NCI-H460 (cell line): ENCODE results near the gene FOXA2. TPM values are rescaled to one million over a fixed set of nuclear protein-coding genes. Genes with fewer than 3 reads are reported as not detected.
"Not testable (repeated sequence)": the region's sequence is repeated elsewhere in the genome, so short reads cannot be mapped to it uniquely, and the experiment has no call there.

ENCODE experiments used
- DNase-seq: peaks from one replicate; pipeline ENCODE4 v3.0.0-alpha.2; 2016; ENCODE audit warnings: low read depth; ENCODE audit errors: extremely low read depth
- polyA plus RNA-seq: library from polyadenylated mRNA; depleted of rRNA; stranded (reverse); fragments of >200 nt; gene quantifications from 2 replicates; pipeline ENCODE4 v1.2.3, GENCODE V29; 2014; cell fraction: nucleus; rRNA removed
- total RNA-seq: library from RNA; depleted of rRNA; stranded (reverse); fragments of >200 nt; shearing (Covaris generic); gene quantifications from 2 replicates; pipeline ENCODE4 v1.2.3, GENCODE V29; 2014; rRNA removed

The FOXA2 gene
- total RNA-seq = not detected in 2 replicates
- not detected in 2 replicates for polyA plus RNA-seq

DNA sequence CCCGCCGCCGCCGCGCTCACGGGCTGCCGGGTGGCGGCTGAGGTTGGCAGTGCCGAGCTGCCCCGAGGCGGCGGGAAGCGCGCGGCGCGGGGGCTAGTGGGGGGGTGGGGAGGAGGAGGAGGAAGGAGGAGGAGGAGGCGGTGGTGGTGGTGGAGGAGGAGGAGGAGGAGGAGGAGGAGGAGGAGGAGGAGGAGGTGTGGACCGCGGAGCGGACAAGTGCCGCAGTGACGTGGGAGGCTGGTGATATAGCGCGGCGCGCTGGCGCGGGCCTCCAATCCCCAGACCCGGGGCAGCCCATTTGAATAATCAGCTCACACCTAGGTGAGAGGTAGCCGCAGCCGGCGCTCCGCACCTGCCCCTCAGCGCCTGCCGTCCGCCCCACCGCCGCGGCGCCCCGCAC is at the start of gene FOXA2:
Gene FOXA2 (minus strand): TSS at position 51 of the 400 bp plus-strand sequence. CDS start 294 bp downstream, outside the sequence.
- DNase-seq = no peak

DNA sequence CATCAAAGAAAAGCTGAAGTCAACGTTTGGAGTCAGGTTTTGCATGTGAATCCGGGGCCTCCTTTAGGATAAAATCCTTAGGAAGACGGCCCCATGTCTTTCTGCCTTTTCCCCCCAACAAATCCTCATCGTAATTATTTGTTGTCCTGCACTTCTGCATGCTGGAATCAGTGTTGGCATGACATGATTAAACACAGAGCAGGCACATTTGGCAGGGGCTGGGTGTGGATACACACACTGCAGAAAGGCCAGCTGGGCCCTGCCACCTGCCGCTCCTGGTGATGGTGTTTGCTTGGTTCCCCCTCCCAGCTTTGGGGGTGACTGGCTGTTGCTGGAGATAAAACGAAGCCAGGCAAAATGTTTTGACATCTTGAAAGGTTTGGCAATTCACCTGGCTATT is 46.3 kb upstream of the FOXA2 start:
- no peak for DNase-seq

DNA sequence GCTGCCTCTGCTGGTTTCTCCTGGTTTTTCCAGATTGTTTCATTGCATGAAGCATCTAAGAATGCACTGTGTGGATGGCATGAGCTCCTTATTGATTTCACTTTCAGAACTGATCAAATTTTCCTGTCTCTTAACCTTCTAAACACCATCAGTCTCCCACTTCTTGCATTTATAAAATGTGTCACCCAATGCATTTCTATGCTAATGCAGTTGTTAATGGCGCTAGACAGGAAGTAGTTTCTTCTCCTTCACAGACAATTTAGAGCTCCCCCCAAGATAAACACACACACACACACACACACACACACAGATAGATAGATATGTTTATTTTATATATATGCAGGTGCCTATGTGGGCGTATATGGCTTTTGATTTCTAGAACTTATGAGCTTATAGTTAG is 45.6 kb upstream of the FOXA2 start:
- DNase-seq = no peak

DNA sequence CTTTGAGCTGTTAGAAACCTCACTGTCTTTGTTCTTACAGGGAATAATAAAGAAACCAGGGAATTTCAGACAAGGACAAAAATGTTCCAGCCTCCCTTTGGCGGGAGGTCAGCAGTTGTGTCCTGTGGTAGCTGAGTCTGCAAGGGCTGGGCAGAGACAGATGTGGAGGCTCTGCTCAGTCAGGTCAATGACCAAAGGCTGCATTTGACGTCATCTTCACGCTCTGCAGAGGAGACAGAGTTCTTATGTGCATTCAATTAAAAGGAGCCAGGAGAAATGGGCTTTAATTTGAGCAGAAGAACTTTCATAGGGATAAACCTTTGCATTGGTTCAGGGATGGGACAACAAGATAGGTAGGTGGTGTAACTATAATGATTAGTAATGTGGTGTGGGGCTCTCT is 45.1 kb upstream of the FOXA2 start:
- no peak for DNase-seq

DNA sequence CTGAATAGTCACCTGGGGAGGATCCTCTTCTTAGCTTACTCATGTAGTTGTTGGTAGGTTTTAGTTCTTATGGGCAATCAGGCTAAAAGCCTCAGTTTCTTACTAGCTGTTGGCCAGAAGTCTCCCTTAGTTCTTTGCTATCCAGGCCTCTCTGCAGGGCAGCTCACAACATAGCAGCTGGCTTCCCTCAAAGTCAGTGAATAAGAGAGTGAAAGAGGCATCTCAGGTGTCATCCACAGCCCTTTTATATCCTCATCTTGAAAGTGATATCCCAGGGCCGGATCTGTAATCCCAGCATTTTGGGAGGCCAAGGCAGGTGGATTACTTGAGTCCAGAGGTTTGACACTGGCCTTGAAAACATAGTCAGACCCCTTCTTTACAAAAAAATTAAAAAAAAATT is 42.1 kb upstream of the FOXA2 start:
- no peak for DNase-seq

DNA sequence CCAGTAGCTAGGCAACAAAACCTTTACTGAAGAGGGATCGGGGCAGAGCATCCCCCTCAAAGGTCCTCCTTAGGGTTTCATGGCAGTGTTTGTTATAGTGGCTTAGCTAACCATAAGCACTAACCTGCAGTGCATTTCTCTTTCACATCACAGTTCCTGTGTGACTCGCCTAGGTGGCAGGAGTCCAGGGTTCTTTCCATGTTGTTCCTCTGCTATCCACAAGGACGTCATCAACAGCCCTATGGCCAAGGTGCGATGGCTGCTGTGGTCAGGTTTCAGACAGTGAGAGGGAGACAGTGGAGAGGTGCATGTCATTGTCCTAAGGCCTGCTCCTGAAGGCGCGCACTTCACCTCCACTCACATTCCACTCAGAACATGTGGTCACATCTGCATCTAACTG is 38.8 kb upstream of the FOXA2 start:
- no peak for DNase-seq

DNA sequence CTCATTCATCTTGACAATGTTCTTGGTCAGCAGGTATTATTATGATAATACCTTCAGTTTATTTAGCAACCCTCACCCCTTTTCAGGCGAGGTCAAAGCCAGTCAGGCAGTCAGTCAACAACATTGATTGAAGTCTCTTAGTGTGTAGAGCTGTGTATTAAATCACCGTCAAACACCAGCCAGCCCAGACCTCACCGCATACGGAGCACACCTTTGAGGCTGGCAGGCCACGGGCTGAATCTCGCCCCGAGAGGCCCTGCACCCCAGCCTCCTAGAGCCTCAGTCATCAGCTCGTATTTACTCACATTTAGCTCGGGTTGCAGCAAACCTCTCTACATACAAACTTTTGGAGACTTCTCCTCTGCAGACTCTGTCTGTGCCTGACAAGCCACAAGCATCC is 36.0 kb upstream of the FOXA2 start:
- DNase-seq = no peak

DNA sequence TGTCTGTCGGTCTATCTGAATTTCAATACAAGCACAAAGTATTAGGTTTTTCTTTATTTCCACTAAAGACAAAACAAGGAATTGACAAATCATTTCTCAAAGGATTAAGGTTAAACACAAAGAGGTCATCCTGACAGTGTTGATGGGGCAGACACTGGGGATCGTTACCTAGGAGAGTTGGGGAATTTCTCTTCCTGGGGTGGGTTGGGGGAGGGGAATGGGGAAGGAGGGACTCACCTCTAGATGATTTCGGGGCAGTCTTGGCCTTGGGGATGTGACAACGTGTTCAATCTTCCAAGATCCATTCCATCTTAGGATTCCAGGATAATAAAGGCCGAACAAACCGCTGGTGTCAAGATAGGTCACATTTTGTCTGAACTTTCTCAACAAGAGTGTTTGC is 35.4 kb upstream of the FOXA2 start:
- no peak for DNase-seq

DNA sequence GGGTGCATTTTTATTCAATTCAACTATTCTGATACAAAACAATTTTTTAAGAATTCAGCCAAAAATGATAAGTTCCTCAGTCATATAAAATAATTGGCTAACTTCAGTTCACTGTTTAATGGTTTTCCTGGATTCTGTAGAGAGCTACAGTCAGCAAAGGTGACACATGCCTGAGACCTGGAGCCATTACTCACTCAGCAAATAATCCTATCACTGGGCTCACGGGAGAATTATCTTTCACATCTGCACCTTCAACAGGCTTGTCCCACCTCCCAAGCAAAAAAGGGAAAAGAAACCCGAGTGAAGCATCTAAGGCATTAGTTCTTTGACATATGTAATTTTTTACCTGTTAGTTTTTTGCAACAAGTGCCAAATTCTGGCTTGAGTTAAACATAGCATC is 34.9 kb upstream of the FOXA2 start:
- DNase-seq = no peak

DNA sequence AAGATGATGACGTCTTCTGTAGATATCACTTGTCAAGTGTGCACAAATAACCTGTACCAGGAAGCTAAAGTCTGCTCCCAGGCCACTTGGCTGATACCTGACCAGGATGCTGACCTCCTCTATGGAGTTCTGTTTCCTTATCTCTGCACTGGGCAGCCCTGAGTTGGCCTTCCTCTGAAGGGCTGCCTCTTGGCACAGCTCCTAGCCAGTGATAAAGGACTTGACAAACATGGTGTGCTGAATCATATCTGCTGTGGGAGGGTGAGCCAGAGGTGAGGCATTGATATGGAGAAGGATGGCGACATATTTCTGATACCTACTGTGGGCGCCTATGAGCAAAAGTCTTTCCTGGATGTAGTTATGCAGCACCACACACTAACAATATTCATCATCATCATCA is 32.8 kb upstream of the FOXA2 start:
- DNase-seq = no peak

DNA sequence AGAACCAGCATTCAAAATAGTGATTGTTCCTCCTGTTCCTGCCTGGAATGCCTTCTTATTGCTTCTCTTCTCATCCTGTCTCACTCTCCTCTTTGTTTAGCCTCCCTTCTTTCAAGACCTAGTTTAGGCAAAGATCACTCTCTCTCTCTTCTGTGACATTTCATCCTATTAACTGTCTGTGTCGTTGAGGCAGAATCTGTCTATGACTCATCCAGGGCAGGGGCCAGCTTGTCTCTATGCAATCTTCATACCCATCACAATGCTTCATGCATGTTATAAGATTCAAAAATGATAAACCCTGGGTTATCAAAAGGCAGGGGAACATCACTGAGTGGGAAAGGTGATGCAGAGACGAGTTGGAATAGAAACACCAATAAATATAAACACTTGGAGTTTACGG is 32.2 kb upstream of the FOXA2 start:
- no peak for DNase-seq

DNA sequence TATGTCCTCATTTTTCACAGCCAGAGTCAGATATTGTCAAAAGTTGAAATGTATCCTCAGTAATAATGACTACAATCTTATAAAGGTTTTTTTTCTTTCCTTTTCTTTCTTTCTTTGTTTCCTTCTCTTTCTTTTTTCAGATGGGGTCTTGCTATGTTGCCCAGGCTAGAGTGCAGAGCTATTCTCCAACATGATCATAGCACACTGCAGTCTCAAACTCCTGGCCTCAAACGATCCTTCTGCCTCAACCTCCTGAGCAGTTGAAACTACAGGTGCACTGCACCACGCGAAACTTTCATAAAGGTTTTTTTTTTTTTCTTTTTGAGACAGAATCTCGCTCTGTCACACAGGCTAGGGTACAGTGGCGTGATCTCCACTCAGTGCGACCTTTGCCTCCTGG is 31.1 kb upstream of the FOXA2 start:
- DNase-seq = no peak

DNA sequence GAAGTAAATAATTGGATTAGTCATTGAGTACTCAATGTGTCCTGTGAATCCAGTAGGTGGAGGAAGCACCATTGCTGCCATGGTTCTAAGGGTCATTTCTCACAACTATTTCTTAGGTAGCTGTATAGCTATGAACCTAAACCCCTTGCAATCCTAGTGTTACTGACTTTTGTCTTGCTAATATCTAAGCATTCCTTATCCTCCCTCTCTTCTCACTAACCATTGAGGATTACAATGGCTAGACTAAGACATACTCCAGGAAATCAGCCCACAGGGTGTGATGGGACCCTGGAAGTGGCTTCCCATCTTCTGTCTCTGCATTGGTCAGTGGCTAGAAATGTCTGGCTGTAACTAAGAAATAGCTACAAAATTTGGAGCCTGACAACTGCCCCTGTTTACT is 27.3 kb upstream of the FOXA2 start:
- no peak for DNase-seq

DNA sequence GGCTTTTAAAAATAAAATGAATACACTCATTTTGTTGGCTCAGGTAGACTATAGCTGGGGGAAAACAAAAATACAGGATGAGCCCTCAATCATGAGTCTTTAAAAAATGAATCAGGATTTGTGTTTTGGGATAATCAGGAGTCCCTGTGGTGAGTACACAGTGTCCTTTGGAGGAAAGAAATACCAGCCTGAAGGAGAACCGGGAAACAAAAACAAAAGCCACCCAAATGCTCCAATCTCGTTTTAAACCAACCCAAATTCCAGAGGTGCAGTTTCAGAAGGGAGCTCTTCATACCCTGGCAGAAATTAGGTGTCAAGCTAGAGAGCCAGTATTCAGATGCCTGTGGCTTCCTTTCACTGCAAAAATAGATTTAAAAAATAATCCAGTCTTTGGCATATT is 23.3 kb upstream of the FOXA2 start:
- no peak for DNase-seq

DNA sequence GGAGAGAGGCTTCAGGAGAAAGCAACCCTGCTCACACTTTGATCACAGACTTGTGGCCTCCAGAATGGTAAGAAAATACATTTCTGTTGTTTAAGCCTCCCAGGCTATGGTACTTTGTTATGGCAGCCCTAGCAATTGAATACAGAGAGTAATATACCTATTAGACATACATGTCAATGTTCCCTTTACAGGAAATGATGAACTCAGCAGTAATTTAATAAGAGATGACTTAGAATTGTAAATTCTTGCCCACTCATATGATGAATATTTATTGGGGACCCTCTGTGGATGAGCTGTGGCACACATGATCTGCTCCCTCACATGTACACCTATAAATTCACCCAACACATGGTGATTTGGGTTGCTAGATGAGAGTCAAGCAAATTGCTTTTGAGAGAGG is 20.4 kb upstream of the FOXA2 start:
- no peak for DNase-seq

DNA sequence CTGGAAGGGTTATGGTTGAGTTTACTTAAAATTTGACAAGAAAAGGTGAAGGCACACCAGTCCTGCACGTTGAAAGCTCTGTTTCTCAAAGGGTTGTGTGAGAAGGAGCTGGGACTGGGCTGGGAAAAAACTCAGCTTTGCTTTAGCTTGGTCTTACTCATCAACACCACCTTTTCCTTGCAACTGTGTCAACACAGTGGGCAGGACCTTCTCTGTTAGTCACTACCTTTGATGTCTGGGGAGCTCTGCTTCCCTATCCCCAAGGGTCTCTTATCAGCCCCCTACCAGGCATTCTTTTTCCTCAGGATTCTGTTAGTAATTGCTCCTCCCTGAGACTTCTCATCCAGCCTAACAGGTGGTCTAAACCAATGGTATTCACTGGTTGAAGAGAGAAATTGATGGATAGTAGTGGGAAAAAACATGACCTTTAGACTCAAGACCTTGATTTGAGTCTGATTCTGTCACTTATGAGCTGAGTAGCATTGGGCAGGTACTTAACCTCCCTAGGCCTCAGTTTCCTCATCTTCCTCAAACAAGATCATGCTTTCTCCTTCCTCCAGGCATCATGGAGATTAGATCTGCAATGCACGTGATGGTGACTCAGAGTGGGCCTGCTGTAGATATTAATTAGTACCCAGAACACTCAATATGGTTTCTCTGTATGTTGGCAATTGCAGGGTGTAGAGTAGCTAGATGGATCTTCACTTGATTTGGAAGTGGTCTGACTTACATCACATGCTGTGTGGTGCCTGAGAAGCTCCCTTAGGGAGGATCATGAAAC is 17.2 kb upstream of the FOXA2 start:
- DNase-seq = no peak

DNA sequence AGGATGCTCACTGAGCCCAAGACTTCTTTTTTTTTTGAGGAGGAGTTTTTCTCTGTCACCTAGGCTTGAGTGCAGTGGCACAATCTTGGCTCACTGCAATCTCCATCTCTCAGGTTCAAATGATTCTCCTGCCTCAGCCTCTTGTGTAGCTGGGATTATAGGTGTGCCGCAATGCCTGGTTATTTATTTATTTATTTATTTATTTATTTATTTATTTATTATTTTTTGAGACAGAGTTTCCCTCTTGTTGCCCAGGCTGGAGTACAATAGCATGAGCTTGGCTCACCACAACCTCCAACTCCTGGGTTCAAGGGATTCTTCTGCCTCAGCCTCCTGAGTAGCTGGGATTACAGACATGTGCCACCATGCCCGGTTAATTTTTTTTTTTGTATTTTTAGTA is 14.9 kb upstream of the FOXA2 start:
- not testable (repeated sequence) for DNase-seq

DNA sequence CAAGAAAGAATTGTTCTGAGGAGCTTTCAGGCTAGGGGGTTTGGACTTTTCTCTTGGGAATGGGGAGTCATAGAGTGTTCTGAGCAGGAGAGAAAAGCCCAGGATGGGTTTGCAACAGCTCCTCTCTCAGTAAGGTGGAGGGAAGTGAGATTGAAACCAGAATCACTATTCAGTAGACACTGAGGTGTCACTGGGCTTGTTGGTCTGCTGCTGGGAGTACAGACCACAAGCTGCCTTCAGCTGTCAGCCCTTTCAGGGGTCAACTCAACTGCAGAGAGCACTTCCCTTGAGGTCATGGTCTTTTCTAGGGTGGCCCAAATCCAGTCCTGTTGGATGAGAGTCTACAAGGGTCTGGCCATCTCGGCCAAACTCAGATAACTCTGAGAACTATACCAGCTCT is 12.9 kb upstream of the FOXA2 start:
- DNase-seq = no peak

DNA sequence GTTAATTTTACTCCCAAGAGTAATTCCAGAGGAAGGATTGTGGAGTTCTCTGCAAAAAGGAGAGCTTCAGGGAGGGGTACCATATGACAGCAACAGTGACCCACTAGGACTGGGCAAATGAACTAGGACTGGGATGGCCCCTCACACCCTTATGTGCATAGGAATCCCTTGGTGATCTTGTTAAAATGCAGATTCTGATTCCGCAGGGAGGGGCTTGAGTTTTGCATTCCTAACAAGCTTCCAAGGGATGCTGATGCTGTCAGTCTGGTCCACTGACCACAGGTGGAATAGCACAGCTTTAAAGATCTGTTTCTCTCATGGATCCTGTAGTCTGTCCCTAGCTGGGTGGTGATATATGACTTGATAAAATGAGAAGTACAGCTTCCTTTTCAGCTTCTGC is 6.3 kb upstream of the FOXA2 start:
- DNase-seq = no peak

DNA sequence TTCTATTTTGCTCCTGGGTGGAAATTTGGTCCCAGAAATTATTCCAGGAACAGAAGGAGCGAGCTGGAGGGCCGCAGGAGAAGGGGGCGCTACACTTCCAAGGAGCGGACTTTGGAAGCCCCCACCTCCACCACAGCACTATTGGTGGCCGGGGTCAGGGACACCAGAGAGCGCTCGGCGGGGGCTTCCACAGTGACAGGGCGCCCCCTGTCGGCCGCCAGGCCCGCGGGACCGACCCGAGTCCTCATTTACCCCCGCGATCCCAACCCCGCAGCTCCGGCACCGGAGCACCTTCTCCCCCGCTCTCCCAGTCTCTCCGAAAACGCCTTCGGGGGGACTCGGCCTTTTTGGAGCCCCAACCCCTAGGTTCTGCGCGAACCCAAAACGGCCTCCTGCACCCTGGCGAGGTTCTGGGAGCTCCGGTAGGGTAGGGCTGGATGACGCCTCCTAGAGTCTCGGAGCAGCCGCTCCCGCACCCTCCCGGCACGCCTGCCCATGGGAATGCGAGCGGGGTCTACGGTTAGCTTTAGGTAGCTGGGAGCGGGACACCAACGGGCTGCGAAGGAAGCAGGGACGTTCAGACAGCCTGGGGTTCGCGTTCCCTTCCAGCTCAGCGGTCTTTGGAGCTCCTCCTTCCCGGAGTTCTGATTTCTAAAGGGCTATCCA is 2.4 kb upstream of the FOXA2 start:
- no peak for DNase-seq

DNA sequence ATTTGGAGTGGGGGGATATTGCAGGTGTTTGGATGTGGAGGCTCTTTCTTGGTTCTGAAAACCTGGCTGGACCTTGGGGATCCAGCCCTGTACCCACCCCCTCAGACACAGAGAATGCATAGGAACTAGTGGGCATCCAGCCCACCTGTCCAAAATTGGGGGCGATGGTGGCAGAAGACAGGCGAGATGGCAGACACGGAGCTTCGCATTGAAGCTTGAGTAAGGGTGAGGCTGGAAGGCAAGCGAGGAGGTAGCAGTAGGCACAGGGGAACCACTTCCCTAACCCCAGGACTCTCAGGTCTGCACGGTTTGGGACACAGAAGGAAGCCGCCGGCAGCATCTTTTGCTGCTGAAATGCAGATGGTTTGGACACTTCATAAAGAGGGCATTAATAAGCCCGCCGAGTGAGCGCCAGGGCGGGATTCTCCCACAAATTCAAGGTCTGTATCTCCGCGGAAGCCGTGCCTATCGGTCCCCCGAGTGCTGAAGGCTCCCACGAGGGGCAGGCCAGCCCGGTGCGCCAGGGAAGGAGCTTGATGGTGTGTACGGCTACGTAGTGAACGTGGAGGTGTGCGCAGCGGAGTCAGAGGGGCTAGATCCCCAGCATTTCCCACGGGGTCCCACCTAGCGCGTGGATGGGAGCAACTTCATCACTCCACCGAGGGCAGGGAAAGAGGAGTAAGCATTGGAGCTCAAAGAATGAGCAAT is 1.6 kb upstream of the FOXA2 start:
- DNase-seq = no peak
